HG02885 (cell line): Measurements from ENCODE around the gene GPR137.

Source experiments
- ATAC-seq: cut with Tn5 transposase; IDR thresholded peaks from one replicate; pipeline ENCODE4 v1.9.1; 2021; ENCODE audit warnings: mild to moderate bottlenecking; ENCODE audit not compliant: unreplicated experiment, poor library complexity

GPR137 gene

GRCh38 chr11:64263021-64263946 lies 22.4 kb upstream of the GPR137 start:
- no peak for ATAC-seq

GRCh38 chr11:64263947-64264317 lies 21.7 kb upstream of the GPR137 start:
- no peak for ATAC-seq

- no peak for ATAC-seq
These were observed 21.2 kb upstream of the GPR137 start for GRCh38 chr11:64264371-64264852.

GRCh38 chr11:64265176-64266160 lies 20.2 kb upstream of the GPR137 start:
- ATAC-seq, result no peak

GRCh38 chr11:64266339-64266738 lies 19.3 kb upstream of the GPR137 start:
- no peak for ATAC-seq

GRCh38 chr11:64267207-64267945 lies 18.3 kb upstream of the GPR137 start:
- ATAC-seq, result no peak

- ATAC-seq, result no peak
These were observed 17.4 kb upstream of the GPR137 start for GRCh38 chr11:64268025-64268892.

GRCh38 chr11:64268893-64269539 lies 16.6 kb upstream of the GPR137 start:
- peak; percentile 12 for ATAC-seq

GRCh38 chr11:64269540-64270220 lies 16.0 kb upstream of the GPR137 start:
- ATAC-seq, result peak; percentile 77

- ATAC-seq, result no peak
These were observed 10.4 kb upstream of the GPR137 start for GRCh38 chr11:64275031-64275800.

GRCh38 chr11:64275841-64276240 lies 9.8 kb upstream of the GPR137 start:
- no peak for ATAC-seq

GRCh38 chr11:64276653-64277431 lies 8.8 kb upstream of the GPR137 start:
- ATAC-seq, result no peak

GRCh38 chr11:64278576-64279190 lies 7.0 kb upstream of the GPR137 start:
- ATAC-seq, result no peak

- no peak for ATAC-seq
These were observed 3.5 kb upstream of the GPR137 start for GRCh38 chr11:64281957-64282770.

GRCh38 chr11:64283092-64283491 lies 2.6 kb upstream of the GPR137 start:
- no peak for ATAC-seq
